GM18907 (cell line): ENCODE measurements around the gene EPGN.
"Not testable (repeated sequence)": the region's sequence is repeated elsewhere in the genome, so short reads cannot be mapped to it uniquely, and the experiment has no call there.

Source experiments
- ATAC-seq: cut with Tn5 transposase; IDR thresholded peaks from one replicate; pipeline ENCODE4 v1.9.1; 2021; ENCODE audit warnings: mild to moderate bottlenecking, moderate library complexity; ENCODE audit not compliant: unreplicated experiment

The EPGN gene

GRCh38 chr4:74335341-74336021 lies 27.2 kb downstream of the EPGN start:
- peak; percentile 89 for ATAC-seq

GRCh38 chr4:74338792-74339333 lies 30.6 kb downstream of the EPGN start:
- no peak for ATAC-seq

GRCh38 chr4:74339501-74339900 lies 31.2 kb downstream of the EPGN start:
- no peak for ATAC-seq

GRCh38 chr4:74340421-74340820 lies 32.2 kb downstream of the EPGN start:
- not testable (repeated sequence) for ATAC-seq

GRCh38 chr4:74344031-74344430 lies 35.8 kb downstream of the EPGN start:
- ATAC-seq = no peak

GRCh38 chr4:74353858-74354257 lies 45.6 kb downstream of the EPGN start:
- ATAC-seq = no peak

GRCh38 chr4:74357965-74358364 lies 49.7 kb downstream of the EPGN start:
- ATAC-seq = no peak

- no peak for ATAC-seq
These were observed 53.4 kb downstream of the EPGN start for GRCh38 chr4:74361671-74362070.

GRCh38 chr4:74362347-74362746 lies 54.1 kb downstream of the EPGN start:
- no peak for ATAC-seq

GRCh38 chr4:74364256-74364651 lies 56.0 kb downstream of the EPGN start:
- peak; percentile 3 for ATAC-seq

GRCh38 chr4:74364652-74365491 lies 56.6 kb downstream of the EPGN start, which contains the start of gene EREG:
TSS of gene EREG (plus strand) at chr4:74365145. CDS start at chr4:74365309, 164 bp downstream.
- ATAC-seq = peak; percentile 48

- ATAC-seq = no peak
These were observed 57.5 kb downstream of the EPGN start for GRCh38 chr4:74365761-74366160.
